T-helper 1 cell treated with Interleukin-12 subunit alpha and Interleukin-12 subunit beta and Interleukin-4 antibody, amounts not matched to agents 30 ng/mL and 1 ng/mL, for 36 hours (primary cell): Measurements from ENCODE around the gene TCF12. TPM values are rescaled to one million over a fixed set of nuclear protein-coding genes. Genes with fewer than 3 reads are reported as not detected.

Source experiments
- intact Hi-C: fragments of 100-400 bp; cut with micrococcal nuclease; formaldehyde crosslinking; loops from one replicate; pipeline ENCODE4 v1.15.1; 2024
- total RNA-seq: library from RNA; stranded (reverse); gene quantifications from 2 replicates; pipeline ENCODE4 v1.2.3, GENCODE V29; 2022

Gene TCF12
- total RNA-seq, 1 donor from 2014 or later = 86.2 TPM

DNA sequence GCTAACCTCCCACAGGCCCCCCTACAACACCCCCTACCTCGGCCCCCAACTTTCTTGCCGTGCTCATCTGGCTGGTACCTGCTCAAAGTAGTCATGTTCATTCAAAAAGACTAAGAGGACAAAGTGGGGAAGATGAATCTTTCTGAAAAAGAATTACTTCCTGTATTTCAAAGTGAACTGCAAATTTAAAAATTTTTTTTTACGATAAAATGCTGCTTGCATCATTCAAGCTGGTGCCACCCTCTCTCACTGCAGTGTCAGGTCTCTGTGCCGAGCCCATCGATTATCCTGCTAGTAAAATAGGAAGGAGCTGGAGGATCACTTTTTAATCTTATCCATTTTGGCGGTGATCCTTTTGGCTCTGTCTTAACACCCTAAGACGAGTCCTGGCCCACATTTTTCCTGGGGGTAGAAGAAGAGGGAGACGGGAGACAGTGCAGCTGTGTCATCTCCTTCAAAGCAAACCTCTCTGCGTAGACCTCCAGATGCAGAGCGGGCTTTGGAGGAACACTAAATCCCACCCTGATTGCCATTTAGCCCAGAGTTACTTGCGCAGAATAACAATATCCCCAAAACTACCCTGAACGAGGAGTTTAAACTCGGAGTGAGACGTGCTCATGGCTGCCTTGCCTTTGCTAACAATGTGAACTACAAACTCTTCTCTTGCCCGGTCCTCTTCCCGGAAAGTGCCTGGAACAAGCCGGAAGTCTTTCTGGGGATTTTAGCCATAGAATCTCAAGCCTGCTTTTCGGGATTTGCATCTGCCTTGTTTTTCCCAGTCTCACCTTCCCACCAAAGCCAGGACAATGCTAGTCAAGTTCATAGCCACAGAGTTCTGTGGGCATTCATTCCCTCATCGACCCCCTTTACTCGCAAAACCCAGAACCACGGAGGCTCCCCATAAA is 391.7 kb downstream of the TCF12 start:
- intact Hi-C loops = no loop called here

- intact Hi-C loops = no loop called here
Measured at GRCh38 chr15:57310876-57311275, 392.4 kb downstream of the TCF12 start.

DNA sequence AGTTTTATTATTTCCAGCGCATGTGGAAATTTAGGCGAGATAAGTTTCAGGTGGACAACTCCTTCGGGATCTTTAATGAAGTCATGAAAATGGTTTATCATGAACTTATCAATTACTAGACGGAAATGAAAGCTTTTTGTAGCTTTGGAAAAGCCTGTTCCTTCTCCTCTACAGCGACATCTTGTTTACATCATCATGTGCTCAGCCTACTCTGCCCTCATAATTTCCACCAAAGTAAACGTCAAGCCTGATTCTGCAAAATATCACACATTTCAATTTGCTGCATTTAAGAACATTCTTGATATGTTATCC is 393.5 kb downstream of the TCF12 start:
- intact Hi-C loops = no loop called here

DNA sequence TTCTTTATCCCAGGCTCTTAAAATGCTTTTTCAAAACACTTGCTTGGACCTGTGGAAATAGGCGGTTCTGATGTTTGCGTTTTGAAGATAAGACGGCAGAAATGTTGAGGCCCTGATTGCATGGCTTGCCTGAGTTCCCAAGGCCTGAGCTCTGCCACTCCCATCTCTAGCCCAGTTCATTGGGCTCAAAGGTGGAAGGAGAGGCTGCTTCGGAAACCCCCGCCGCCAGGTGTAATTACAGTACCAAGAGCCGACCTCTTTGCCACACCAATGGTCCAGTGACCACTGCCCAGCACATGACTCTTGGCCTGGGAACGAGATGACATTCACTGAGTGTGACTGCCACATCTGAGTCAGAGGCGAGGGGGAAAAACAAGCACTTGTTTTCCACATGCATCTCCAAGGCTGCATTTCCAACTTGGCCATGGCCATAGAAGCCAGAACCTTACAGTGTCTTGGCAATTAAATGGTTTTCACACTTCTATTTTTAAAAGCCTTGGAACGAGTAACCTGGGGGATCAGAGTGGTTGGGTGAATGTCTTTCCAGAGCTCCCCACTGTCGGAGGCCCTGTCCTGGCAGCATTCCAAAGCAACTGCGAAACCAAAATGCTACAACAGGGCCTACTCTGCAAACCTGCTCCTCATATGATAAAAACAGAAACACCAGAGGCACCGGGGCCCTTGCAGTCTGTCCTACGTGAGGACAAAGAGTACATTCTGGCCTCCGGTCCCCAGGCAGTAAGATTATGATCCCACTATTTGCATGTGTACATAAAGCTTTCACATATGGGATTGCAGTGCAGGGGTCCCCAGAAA is 394.1 kb downstream of the TCF12 start:
- intact Hi-C loops = no loop called here

GRCh38 chr15:57313134-57313483 is 394.7 kb downstream of the TCF12 start:
- intact Hi-C loops = no loop called here

GRCh38 chr15:57314221-57314620 is 395.8 kb downstream of the TCF12 start:
- intact Hi-C loops = no loop called here

- intact Hi-C loops = no loop called here
Measured at GRCh38 chr15:57316451-57316850, 398.0 kb downstream of the TCF12 start.

DNA sequence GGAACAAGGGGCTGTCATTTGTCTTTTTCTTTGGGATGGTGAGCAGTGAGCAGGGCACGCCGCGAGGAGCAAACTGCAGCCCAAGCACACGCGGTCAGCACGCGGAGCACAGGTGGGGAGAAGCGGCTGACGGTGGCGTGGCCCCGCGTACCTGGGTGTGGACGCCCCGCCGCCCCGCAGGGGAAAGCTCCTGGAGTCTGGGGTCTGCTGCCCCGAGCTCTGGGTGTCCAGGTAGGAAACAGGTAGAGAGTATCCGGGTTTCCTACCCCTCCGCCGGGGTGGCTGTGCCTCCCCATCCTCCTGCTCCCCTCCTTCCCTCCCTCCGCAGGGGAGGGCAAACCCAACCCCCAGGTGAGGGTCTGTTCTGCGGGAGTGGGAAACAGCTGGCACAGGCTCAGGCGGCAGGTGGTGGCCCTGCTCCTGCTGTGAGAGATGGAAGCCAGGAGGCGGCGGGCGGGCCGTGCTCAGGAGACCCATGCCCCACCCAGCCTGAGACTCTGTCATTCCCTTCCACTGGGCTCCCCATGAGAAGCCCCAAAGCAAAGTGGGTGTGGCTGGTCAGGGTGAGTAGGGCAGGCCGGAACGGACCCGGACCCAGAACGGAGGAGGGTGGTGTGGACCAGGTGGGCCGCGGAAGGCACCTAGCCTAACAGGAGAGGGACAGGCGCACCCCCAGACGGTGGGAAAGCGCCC is 400.9 kb downstream of the TCF12 start:
- intact Hi-C loops = no loop called here

DNA sequence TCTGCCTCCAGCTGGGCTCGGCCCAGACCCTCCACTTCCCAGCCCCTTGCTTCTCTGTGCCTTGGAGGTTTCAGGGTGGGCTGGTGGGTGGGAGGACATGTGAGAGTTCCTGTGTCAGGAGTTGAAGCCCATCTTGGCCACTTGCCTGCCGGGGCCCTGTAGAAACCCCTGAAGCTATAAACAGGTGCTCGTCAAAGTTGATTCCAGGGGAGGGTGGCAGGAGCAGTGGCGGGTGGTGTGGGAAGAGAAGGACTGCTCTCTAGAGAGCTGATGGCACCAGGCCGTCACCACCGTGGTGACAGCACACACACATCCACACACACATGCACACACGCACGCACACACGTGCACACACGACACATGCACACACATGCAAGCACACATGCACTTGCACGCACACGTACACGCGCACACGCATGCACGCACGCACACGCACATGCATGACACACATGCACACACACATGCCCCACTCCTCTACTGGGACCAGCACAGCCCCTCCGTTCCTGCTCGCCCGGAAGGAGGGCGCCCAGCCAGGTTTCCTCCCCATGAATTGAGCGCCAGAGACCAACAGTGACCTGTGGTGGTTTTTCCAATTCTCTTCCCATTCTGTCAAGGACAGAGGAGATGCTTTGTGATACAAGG is 401.6 kb downstream of the TCF12 start:
- intact Hi-C loops = no loop called here

GRCh38 chr15:57320631-57321220 is 402.3 kb downstream of the TCF12 start:
- intact Hi-C loops = no loop called here

- intact Hi-C loops = no loop called here
Measured at GRCh38 chr15:57321485-57321884, 403.0 kb downstream of the TCF12 start.

GRCh38 chr15:57321973-57322601 is 403.6 kb downstream of the TCF12 start:
- intact Hi-C loops = no loop called here

DNA sequence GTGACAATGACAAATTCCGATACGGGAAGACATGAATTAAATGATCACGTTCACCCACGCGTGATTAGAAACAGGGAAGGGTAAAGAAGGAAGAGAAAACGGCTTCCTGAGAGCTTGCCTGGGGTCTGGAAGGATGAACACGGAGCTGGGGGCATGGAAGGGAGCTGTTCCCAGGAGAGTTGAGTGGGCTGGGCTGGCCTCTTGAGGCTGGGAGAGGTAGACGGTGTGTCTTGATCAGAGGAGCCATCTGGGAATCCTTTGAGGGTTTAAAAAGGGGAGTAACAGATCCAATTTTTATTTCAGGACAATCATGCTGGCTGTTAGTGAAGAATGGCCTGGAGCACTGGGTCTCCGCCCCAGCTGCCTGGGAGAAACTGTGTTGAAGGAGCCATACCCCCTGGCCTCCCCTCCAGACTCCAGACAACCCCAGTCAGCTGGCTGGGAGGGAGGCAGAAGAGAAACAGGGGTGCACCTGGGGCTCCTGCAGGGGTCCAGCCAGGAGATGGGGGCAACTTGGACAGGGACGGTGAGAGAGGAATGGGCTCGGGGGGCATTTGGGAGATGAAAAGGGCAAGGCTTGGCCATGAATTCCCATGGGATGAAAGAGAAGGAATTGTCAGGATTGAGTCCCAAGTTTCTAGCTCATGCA is 404.3 kb downstream of the TCF12 start:
- intact Hi-C loops = no loop called here

GRCh38 chr15:57323299-57323805 is 404.9 kb downstream of the TCF12 start:
- intact Hi-C loops = no loop called here

DNA sequence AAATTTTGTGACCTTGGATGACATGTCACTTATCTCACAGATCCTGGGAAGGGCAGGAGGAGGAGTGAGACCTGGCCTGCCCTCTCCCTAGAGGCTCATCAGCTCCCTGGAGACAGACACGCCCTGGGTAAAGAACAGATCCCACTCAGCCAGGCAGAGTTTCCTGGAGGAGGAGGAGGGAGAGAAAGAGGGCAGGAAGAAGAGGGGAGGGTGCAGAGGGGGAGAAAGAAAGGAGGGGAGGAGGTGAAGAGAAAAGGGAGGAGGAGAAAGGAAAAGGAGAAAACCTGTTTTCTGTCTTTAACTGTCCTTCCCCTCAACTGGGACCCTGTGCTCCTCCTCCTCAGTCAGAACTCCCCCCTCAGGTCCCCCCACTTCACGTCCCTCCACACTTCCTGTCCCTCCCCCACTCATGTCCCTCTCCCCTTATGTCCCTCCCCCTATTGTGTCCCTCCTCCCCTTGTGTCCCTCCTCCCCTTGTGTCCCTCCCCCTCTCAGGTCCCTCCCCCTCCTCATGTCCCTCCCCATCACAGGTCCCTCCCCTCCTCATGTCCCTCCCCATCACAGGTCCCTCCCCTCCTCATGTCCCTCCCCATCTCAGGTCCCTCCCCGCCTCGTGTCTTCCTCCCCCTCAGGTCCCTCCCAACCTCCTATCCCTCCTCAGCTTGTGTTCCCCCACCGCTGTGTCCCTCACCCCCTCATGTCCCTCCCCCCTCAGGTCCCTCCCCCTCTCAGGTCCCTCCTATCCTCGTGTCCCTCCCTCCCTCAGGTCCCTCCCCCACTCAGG is 405.6 kb downstream of the TCF12 start:
- intact Hi-C loops = no loop called here

DNA sequence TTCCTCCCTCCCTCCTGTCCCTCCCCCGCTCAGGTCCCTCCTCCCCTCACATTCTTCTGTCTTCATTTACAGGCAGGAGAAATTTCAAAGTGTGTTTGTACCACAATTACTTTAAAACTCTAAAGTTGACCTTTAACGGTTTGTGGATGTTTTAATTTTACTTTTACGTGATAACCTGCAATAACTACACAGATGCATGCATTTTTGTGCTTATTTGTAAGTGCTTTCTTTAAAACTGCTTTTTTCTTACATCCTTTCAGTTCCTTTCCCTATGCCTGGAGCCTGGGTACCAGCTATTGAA is 406.1 kb downstream of the TCF12 start:
- intact Hi-C loops = no loop called here

GRCh38 chr15:57324944-57325679 is 406.7 kb downstream of the TCF12 start:
- intact Hi-C loops = no loop called here

DNA sequence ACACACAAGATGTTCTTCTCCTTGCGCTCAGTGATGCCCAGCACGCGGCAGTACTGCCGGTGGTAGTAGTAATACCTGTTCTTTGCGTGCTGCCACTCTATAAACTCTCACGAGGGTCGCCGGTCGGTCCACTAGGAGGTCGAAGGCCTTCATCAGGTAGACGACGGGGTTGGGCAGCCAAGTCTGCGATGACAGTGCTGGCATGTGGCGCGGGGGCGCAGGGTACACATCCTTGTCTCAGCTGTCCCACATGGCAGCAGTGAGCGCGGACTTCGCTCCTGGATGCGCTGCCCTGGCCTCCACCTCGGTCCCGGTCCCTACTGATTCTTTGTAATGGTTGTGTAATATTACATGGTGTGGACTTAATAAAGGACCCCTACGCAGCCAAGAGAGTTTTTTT is 407.8 kb downstream of the TCF12 start:
- intact Hi-C loops = no loop called here

- intact Hi-C loops = no loop called here
Measured at GRCh38 chr15:57327985-57328471, 409.6 kb downstream of the TCF12 start.
